Measurements from ENCODE around the gene PDIA5. TPM values are rescaled to one million over a fixed set of nuclear protein-coding genes. Genes with fewer than 3 reads are reported as not detected.

Gene PDIA5
- total RNA-seq, 1 donor from 2014 or later, result 33.7 TPM

- no peak for DNase-seq (ENCODE audit: low read depth)
Observed at GRCh38 chr3:123168605-123169004, 101.8 kb downstream of the PDIA5 start.

DNA sequence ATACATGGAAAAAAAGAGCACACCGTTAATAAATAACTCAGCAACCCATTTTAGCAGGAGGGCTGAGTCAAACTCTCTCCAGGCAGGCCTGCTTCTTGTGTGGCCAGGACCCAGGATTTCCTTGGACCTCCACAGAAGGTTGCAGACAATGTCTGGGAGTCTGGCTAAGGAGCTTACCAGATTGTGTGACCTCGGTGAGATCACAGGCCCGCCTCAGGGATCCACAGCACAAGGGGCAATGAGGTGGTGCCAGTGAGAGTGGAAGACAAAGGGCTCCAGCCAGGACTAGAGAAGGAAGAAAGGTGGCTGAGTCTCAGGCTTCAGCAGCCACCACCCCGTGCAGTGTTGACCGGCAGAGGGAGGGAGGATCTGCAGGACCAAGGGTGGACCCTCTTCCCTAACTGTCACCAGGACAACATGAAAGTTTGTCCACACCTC, 102.7 kb downstream of the PDIA5 start:
- DNase-seq (ENCODE audit: low read depth), result peak; percentile 83

GRCh38 chr3:123169930-123170329, 103.1 kb downstream of the PDIA5 start:
- no peak for DNase-seq (ENCODE audit: low read depth)

DNA sequence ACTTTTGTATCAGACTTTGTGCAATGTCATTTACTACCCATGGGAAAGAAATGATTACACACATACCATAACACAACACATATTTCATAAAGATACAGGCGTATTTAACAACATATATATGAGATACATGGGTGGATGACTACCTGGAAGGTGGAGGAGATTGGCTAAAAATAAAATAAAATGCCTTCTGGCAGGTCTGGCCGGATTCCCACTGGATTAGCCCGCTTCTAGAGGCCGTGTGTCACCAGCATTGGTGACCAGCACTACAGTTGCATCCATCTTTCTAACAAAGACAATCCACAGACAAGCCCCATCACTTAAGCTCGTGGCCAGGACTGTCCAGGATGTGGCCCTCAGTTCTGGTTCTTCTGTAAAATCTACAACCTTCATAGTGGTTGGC, 114.0 kb downstream of the PDIA5 start:
- no peak for DNase-seq (ENCODE audit: low read depth)

- DNase-seq (ENCODE audit: low read depth), result no peak
Observed at GRCh38 chr3:123186695-123187094, 119.9 kb downstream of the PDIA5 start.

GRCh38 chr3:123188058-123188457, 121.2 kb downstream of the PDIA5 start:
- DNase-seq (ENCODE audit: low read depth), result no peak

DNA sequence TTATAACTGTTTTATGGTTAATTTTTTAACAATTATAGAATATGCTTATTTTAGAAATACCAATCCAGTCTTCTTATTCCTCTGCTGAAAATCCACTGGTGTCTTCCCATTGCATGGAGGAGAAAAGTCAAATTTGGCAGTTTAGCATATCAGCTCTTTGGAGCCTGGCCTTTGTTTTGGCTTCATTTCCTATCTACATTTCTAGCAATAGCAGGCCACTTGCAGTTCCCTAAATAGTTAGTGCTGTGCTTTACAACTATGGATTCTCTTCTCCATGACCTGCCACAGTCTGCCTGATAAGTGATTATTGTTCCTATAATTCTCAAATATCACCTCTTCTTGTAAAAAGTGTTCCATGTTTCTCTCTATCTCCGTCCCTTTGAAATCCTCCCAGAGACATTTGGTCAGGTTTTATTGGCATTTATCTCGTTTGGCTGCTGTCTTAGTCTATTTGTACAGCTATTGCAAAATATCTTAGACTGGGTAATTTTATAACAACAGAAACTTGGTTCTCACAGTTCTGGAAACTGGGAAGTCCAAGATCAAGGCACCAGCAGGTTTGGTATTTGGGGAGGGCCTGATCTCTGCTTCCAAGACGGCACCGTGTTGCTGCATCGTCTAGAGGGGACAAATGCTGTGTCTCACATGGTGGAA, 126.8 kb downstream of the PDIA5 start:
- no peak for DNase-seq (ENCODE audit: low read depth)

DNA sequence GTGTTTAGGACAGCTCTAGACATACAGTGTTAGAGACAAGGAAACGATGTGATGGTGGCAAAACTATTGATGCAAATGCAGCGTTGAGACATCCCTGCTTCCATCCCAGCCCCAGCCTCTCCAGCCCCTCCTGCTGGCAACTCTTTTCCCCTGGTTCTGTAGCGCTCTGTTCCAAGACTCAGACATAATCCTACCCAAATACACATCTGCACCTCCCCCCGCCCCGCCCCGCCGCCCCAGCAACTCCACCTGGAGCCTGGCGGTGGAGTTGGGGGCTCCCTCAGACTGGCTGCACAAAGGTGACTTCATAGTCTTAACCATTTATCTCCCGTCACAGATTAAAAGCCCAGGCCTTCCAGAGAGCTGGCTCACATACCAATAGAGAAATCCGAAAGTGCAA, 127.7 kb downstream of the PDIA5 start:
- DNase-seq (ENCODE audit: low read depth), result peak; percentile 22

DNA sequence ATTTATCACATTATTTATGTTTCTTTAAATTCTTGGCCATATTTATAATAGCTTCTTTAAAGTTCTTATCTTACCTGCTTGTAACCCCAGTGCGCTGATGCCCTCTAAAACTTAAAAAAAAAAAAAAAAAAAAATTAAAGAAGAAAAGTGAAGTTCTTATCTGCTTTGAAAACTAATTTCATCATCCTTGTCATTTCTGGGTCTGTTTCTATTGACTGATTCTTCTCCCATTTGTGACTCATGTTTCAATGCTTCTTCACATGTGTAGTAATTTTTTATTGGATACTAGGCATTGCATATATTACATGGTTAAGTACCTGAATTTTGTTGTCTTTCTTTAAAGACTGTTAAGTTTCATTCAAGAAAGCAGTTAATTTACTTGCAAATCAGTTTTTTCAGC, 131.5 kb downstream of the PDIA5 start:
- DNase-seq (ENCODE audit: low read depth), result no peak

DNA sequence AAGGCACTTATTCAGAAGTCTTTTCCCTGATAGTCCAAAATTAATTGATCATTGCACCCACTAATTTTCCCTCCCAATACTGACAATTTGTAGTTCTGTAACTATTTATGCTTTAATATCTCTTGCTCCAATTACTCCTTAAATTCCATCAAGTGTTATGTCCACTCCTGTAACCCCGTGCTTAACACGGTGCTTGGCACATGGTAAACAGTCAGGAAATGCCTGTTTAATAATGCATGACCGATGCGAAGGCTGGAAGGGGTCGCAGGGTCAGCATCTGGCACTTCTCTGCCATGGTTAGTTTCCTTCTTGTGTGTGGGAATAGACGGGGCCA, 134.4 kb downstream of the PDIA5 start:
- DNase-seq (ENCODE audit: low read depth), result no peak

- DNase-seq (ENCODE audit: low read depth), result peak; percentile 88
Observed at GRCh38 chr3:123201557-123202427, 135.0 kb downstream of the PDIA5 start, which contains the start of gene SEC22A. Gene SEC22A (plus strand): TSS chr3:123201943. CDS start chr3:123209218, 7,275 bp downstream.

DNA sequence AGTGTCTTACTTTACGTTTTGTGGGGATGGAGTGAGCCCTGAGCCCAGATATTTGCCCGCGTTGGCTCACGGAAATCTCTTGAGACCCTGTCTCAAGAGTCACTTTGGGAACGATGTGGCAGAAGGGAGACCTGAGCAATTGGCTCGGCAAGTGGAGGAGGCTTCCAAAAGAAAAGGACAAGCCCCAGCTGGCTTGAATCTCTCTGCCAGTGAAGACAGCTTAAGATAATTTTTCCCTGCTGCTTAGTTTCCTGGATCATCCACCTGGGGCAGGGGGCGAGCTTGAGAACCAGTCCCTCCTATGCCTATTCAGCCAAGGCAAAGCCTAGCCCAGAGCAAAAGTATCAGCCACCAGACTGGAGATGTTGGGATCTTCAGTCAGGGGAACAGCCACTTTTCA, 135.6 kb downstream of the PDIA5 start:
- no peak for DNase-seq (ENCODE audit: low read depth)

Other genes with a start within 250 kb of the PDIA5 start
- 3.6 TPM in 1 of 2 replicates, not detected in the other for gene SEMA5B, start 39.3 kb upstream of the PDIA5 start, total RNA-seq
- gene SEC22A, start 134.9 kb downstream of the PDIA5 start, total RNA-seq, result 42.9 and 74.0 TPM in 2 replicates